ENCODE data around the gene MYH16. TPM values are rescaled to one million over a fixed set of nuclear protein-coding genes. Genes with fewer than 3 reads are reported as not detected.
"Not testable (repeated sequence)": the region's sequence is repeated elsewhere in the genome, so short reads cannot be mapped to it uniquely, and the experiment has no call there.

MYH16 gene
- polyA plus RNA-seq, 1 donor = 0.20 TPM

DNA sequence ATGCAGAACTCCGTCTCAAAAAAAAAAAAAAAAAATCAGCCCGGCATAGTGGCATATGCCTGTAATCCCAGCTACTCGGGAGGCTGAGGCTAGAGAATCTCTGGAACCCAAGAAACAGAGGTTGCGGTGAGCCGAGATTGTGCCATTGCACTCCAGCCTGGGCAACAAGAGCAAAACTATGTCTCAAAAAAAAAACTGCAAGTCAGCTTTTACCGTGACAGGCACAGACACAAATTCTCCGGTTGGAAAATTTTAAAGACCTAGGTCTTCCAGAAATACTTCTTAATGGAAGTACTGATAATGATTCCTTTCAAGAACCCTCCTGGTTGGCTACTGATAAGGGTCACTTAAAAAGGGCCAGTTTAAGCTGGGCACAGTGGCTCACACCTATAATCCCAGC lies 82.5 kb downstream of the MYH16 start:
- DNase-seq = no peak

DNA sequence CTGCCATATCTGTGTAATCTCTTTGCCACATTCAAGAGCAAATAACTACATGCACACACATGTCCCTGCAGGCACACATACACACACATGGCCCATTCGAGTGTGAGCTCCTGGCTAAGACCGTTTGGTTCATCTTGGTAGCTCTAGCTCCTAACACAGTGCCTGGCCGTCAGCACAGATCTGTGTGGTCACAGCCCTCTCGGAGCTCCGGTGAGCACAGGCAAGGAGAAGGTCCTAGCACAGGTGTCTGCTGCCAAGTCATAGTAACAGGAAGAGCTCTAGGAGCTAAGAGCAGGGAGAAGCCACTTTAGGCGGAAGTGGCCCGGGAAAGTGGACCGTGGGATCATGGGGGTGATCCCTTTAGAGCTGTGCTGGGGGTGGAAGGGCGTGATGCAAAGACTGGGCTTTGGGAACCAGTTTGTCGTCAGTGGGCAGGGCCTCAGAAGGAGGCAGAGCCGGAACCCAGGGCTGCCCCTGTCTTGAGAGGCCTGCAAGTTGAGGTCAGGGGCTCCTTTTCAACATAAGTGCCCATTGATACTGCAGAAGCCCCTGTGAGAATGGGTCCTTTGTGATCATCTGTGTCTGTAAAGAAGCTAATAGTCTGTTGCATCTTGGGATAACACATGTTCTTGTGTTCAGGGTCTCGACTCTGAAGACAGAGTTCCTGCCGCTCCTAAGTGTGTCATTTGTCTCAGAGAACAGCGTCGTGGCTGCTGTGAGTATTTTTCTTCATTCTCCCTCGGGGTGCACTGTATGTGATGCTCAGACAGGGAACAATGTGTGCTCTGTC lies 85.3 kb downstream of the MYH16 start:
- no peak for DNase-seq

DNA sequence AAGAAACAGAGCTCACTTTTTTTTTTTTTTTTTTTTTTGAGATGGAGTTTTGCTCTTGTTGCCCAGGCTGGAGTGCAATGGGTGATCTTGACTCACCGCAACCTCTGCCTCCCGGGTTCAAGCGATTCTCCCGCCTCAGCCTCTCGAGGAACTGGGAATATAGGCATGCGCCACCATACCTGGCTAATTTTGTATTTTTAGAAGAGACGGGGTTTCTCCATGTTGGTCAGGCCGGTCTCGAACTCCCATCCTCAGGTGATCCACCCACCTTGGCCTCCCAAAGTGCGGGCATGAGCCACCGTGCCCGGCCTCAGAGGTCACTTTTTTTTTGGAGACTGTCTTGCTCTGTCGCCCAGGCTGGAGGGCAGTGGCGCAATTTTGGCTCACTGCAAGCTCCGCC lies 85.9 kb downstream of the MYH16 start:
- DNase-seq = not testable (repeated sequence)

DNA sequence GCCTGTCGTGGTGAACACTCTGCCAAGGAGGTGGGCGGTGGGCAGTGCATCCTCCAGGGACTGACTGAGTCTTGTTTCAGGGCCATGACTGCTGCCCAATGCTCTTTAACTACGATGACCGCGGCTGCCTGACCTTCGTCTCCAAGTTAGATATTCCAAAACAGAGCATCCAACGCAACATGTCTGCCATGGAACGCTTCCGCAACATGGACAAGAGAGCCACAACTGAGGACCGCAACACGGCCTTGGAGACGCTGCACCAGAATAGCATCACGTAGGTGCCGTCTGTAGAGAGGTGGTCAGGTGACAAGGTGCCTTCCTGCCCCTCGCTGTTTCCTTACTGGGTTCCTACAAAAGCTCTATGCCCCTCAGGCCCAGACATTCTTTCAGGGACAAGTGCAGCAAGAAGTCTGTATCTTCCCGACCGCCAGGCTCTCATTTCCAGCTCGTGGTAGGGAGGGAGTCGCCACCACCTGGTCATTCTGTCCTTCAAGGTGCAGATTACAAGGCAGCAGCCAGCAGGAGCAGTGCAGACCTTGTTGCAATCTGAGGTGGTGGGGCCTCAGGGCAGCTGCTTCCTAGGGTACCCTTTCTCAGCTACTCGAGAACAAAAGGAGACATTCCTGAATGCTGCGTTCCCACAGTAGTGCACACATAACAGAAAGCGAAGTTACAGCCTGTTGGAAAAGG lies 87.0 kb downstream of the MYH16 start:
- no peak for DNase-seq

Other genes with a start within 250 kb of the MYH16 start
- 18.8 TPM for gene SMURF1, start 128.7 kb upstream of the MYH16 start, polyA plus RNA-seq (ENCODE audit: insufficient read length)
- not detected for gene KPNA7, start 64.7 kb upstream of the MYH16 start, polyA plus RNA-seq (ENCODE audit: insufficient read length)
- gene ARPC1A, start 53.1 kb downstream of the MYH16 start, polyA plus RNA-seq (ENCODE audit: insufficient read length) = 108 TPM
- 26.9 TPM for gene ARPC1B, start 101.9 kb downstream of the MYH16 start, polyA plus RNA-seq (ENCODE audit: insufficient read length)
- gene PDAP1, start 135.8 kb downstream of the MYH16 start, polyA plus RNA-seq (ENCODE audit: insufficient read length) = 137 TPM
- gene BUD31, start 136.1 kb downstream of the MYH16 start, polyA plus RNA-seq (ENCODE audit: insufficient read length) = 109 TPM
- gene PTCD1, start 166.0 kb downstream of the MYH16 start, polyA plus RNA-seq (ENCODE audit: insufficient read length) = 6.0 TPM
- 41.8 TPM for gene CPSF4, start 166.1 kb downstream of the MYH16 start, polyA plus RNA-seq (ENCODE audit: insufficient read length)
- gene ATP5MF, start 193.3 kb downstream of the MYH16 start, polyA plus RNA-seq (ENCODE audit: insufficient read length) = 421 TPM
- gene ZNF789, start 200.1 kb downstream of the MYH16 start, polyA plus RNA-seq (ENCODE audit: insufficient read length) = 75.5 TPM
- gene ZNF394, start 227.4 kb downstream of the MYH16 start, polyA plus RNA-seq (ENCODE audit: insufficient read length) = 18.6 TPM
- 16.8 TPM for gene ZKSCAN5, start 231.8 kb downstream of the MYH16 start, polyA plus RNA-seq (ENCODE audit: insufficient read length)